IPS-18a (cell line): Measurements from ENCODE around the gene STAB2.

Experiments
- H3K27ac ChIP-seq: one replicate; pipeline ENCODE4 v1.5.1; 2013; ENCODE audit warnings: low read length
- H3K27me3 ChIP-seq: one replicate; pipeline ENCODE4 v1.6.1; 2013; ENCODE audit warnings: mild to moderate bottlenecking, low read length; ENCODE audit not compliant: control insufficient read depth, insufficient read depth
- H3K36me3 ChIP-seq: one replicate; pipeline ENCODE4 v1.6.1; 2013; ENCODE audit warnings: low read depth, low read length; ENCODE audit not compliant: control insufficient read depth
- H3K4me1 ChIP-seq: one replicate; pipeline ENCODE4 v1.6.1; 2013; ENCODE audit warnings: low read depth, low read length; ENCODE audit not compliant: control insufficient read depth
- H3K4me3 ChIP-seq: one replicate; pipeline ENCODE4 v1.5.1; 2013; ENCODE audit warnings: low read length
- H3K9ac ChIP-seq: one replicate; pipeline ENCODE4 v1.6.1; 2013; ENCODE audit warnings: mild to moderate bottlenecking, low read length, moderate library complexity
- H3K9me3 ChIP-seq: one replicate; pipeline ENCODE4 v1.6.1; 2013; ENCODE audit warnings: low read depth, low read length; ENCODE audit not compliant: control insufficient read depth

Gene STAB2

DNA sequence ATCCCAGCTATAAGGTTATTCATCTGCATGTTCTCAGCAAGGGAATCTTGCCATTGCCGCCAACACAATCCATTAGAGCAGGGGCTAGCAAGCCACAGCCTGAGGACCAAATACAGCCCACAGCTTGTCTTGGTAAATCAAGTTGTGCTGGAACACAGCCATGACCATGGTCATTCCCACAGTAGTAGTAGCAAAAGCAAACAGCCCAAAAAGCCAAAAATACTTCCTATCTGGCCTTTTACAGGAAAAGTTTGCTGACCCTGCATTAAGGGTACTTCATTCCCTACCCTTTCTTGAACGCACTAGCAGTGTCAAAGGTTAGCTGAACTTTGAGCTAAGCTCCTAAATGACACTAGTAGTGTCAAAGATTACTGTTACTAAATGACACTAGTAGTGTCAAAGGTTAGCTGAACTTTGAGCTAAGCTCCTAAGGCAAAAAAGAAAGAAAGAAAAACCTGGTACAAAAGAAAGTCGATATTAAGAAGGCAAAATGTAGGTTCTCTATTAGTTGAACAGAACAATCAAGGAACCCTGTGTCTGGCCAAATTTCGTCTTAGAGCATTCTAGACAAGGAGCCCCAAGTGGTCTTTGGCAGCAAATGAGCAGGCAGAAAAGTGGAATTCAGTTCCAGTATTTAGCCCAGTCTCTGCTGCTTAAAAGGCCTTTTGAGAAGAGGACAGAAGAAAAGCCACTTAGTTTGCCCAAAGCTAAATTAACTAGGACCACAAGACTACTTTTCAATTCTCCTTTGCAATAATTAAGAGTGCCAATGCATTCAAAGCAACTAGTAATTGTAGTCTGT, 186.2 kb downstream of the STAB2 start:
- Histone ChIP-seq H3K36me3 (peaks cover 18% of the 10 kb centered on the region), H3K4me3 (no peak overlapping the region), H3K4me1 (peaks cover 12% of the 10 kb centered on the region), H3K9me3 (no peaks in the 10 kb centered on the region), H3K27ac (no peak overlapping the region), H3K9ac (no peak overlapping the region), H3K27me3 (no peaks in the 10 kb centered on the region)

DNA sequence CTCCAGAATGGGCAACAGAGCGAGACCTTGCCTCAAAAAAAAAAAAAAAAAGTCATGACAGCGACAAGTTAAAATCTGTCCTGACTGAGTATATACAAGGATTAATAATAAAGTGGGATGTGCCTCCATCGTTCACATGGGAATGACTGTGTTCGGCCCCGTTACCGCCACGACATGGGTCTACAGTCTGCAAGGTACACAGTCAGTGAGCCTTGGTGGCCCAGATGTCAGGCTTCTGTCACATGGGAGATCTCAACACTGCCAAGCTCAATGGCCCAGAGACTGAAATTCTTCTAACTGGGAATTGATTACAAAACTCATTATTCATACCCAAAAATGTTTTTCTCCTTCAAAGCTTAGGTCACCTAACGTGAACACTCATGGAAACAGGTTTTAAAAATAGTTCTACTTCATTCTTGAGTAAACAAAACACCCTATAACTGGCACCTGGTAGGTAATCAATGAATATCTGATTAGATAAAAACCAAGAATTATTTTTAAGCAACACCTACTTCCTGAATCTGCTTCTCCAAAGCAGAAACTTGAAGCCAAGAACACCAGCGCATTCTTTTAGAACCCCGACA, 188.0 kb downstream of the STAB2 start:
- no peak overlapping the region for H3K27ac ChIP-seq
- H3K4me3 ChIP-seq, result no peak overlapping the region
- H3K36me3 ChIP-seq, result peaks cover 24% of the 10 kb centered on the region
- H3K27me3 ChIP-seq, result no peaks in the 10 kb centered on the region
- no peaks in the 10 kb centered on the region for H3K4me1 ChIP-seq
- no peaks in the 10 kb centered on the region for H3K9me3 ChIP-seq
- H3K9ac ChIP-seq, result no peak overlapping the region

DNA sequence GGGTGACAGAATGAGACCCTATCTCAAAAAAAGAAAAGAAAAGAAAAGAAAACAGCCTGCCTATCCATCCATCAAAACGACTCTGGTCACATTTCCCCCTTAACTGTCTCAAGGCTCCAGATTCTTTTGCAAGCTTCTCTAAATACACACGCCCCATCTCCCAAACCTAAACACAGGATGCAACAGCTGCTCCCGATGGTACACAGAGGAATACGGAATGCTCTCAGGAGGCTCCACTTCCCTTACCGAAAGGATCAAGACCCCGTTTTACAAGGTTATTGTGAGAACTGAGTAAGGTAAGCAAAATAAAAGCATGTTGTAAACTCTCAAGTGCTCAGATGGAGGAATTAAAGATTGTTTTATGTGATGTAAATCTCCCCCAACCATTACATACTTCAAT, 191.7 kb downstream of the STAB2 start:
- H3K27ac ChIP-seq, result no peak overlapping the region
- H3K4me1 ChIP-seq, result no peaks in the 10 kb centered on the region
- no peak overlapping the region for H3K9ac ChIP-seq
- H3K4me3 ChIP-seq, result no peak overlapping the region
- H3K36me3 ChIP-seq, result peaks cover 37% of the 10 kb centered on the region
- H3K27me3 ChIP-seq, result no peaks in the 10 kb centered on the region
- no peaks in the 10 kb centered on the region for H3K9me3 ChIP-seq

DNA sequence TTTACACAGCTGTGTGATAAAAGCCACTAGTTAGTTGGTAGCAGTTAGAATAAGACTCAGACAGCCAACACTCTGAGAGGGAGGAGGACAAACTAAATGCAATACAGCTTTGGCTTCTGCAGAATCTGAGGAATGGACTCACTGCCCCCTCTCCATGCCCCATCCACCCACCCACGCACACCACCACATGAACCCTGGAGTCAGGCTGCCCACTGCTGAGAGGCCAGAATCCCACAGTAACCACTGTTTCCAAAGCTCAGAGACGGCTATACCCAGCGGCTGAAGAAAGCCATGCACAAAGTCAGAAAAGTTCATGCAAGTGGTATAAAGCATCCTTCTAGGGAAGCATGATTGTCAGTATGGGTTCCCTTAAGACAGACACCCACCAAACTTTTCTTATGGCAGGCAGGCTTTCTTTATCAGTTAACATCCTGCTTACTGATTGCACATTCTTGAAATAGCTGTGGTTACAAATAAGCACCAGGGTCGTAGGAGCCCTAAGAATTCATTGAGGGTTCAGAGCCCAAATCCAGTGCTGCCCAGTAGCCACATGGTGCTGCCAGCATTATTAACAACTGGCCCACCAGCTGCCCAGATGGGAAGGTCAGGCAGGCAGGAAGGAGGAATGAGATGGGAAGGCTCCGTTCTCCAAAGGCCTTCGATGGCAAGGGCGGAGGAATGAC, 192.5 kb downstream of the STAB2 start:
- H3K9ac ChIP-seq, result no peak overlapping the region
- H3K27me3 ChIP-seq, result no peaks in the 10 kb centered on the region
- no peaks in the 10 kb centered on the region for H3K4me1 ChIP-seq
- no peaks in the 10 kb centered on the region for H3K9me3 ChIP-seq
- H3K4me3 ChIP-seq, result no peak overlapping the region
- peaks cover 44% of the 10 kb centered on the region for H3K36me3 ChIP-seq
- no peak overlapping the region for H3K27ac ChIP-seq

DNA sequence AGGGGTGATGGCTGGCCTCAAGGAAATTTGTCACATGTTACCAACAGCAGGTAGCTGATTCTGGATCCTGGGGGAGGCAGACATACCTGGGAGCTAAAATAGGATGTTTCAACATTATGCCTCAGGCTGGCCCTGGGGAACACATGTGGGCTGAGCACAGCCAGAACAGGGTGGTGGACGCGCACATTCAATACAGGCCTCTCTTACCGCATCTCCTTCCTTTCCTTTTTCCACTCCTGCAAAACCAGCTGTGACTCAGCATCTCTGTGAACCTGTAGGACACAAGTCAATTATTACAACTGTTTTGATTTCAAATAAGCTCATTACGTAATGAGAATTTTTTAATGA, 193.0 kb downstream of the STAB2 start:
- peaks cover 48% of the 10 kb centered on the region for H3K36me3 ChIP-seq
- no peak overlapping the region for H3K4me3 ChIP-seq
- H3K9ac ChIP-seq, result no peak overlapping the region
- no peaks in the 10 kb centered on the region for H3K27me3 ChIP-seq
- no peaks in the 10 kb centered on the region for H3K4me1 ChIP-seq
- H3K27ac ChIP-seq, result no peak overlapping the region
- H3K9me3 ChIP-seq, result no peaks in the 10 kb centered on the region

DNA sequence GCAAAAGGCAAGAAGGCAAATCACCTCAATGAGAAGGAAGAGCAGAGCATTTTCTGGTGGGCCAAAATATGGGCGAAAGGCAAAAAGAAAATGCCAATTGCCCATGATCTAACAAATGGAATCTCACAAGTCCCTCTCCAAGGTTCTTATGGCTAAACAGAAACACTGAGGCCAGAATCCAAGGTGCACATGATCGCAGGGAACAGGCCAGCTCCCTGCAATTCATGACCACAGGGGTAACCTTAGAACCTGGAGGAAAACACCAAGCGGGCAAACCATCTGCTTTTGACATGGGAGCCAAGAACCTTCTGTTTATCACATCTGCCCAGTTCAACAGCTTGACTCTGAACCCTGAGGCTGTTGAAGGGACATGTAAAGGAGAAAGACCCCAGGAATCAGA, 193.9 kb downstream of the STAB2 start:
- Histone ChIP-seq H3K36me3 (peaks cover 50% of the 10 kb centered on the region), H3K27ac (no peak overlapping the region), H3K27me3 (no peaks in the 10 kb centered on the region), H3K4me1 (no peaks in the 10 kb centered on the region), H3K9ac (no peak overlapping the region), H3K9me3 (no peaks in the 10 kb centered on the region), H3K4me3 (no peak overlapping the region)

DNA sequence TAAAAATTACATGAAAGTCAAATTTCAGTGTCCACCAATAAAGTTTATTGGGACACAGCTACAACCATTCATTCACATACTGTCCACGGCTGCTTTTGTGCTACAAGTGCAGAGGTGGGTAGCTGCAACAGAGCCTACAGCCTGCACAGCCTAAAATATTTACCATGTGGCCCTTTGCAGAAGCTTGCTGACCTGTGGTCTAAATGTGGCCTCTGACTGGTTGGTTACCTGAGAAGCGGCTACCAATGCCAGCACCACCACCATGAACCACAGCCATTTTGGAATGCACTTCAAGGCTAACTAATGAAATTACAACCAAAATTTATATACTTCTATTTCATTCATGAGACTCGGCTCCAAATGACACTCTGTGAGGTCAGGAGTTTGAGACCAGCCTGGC, 195.3 kb downstream of the STAB2 start:
- Histone ChIP-seq H3K27me3 (no peaks in the 10 kb centered on the region), H3K9me3 (no peaks in the 10 kb centered on the region), H3K4me3 (no peak overlapping the region), H3K4me1 (no peaks in the 10 kb centered on the region), H3K36me3 (peaks cover 44% of the 10 kb centered on the region), H3K27ac (no peak overlapping the region), H3K9ac (no peak overlapping the region)

DNA sequence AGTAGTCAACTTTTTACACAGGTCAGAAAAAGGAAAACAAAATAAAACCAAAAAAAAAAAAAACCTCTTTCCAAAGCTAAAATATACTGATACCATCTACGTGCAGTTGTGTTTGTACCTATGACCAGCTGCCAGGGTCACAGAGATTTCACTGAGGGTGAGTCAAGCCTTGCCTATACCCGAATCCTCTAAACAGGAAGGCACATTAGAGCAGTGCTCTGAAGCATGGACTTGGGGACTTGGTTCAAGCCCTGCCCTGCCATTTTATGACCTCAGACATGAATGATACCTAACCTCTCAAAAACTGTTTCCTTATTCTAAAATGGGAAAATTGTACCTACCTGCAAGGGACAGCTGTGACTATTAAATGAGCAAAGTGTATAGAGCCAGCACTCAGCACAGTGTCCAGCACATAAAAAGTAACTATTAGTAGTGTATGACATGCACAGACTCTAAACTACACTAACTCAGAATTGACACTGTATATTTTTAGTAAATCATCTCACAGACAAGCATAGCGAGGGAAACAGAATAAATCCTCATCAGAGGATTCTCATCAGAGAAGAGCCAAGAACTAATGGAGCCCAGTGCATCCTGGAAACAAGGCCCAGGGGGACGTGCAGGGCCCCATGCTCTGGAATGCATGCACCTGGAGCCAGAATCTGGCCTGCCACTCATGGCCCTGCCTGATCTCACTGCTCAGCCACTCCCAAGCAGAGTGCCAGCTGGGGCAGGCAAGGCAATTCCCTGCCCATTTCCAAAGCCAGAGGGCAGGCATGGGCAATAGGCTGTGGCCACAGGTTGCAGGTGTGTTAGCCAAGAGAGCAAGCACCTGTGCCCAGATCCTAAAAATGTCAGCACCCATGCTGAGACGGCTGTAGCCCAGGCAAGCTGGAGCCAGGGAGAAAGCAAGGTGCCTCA, 196.9 kb downstream of the STAB2 start:
- H3K9ac ChIP-seq, result no peak overlapping the region
- H3K36me3 ChIP-seq, result peaks cover 39% of the 10 kb centered on the region
- H3K27me3 ChIP-seq, result no peaks in the 10 kb centered on the region
- H3K9me3 ChIP-seq, result no peaks in the 10 kb centered on the region
- no peak overlapping the region for H3K4me3 ChIP-seq
- H3K4me1 ChIP-seq, result no peaks in the 10 kb centered on the region
- H3K27ac ChIP-seq, result no peak overlapping the region

DNA sequence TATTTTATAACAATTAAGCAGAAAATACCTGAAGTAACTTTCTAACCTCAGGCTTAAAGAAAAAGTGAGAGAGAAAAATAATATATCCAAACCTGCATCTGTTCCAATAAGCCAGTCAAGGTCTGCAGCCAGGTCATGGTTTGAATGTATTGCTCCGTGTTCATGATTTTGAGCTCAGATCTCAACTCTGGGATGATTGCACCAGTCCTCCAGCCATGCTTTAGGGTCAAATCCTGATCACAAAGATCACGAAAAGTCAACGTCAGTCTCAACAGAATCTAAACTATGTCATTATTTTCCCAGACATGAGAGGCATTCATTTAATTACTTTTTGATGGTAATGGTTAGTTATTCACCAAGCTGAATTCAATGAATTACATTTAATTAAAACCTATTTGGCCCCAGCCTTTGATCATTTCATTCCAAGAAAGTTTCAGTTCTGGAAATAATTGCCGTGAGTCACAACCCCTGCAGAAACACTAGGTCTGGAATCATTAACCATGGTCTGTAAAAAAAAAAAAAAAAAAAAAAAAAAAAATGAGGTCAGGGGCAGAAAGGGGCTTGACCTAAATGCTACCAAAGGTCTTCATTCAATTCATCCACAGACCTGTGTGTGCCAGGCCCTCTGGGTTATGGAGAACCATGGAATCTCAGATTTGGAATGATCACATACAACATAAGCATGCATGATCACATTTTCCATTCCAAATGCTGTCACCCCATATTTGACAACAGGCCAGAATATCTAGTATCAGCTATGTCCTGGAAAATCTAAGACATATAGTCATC, 198.4 kb downstream of the STAB2 start:
- Histone ChIP-seq H3K4me1 (no peaks in the 10 kb centered on the region), H3K4me3 (no peak overlapping the region), H3K9me3 (no peaks in the 10 kb centered on the region), H3K9ac (no peak overlapping the region), H3K27me3 (no peaks in the 10 kb centered on the region), H3K27ac (no peak overlapping the region), H3K36me3 (peaks cover 30% of the 10 kb centered on the region)

DNA sequence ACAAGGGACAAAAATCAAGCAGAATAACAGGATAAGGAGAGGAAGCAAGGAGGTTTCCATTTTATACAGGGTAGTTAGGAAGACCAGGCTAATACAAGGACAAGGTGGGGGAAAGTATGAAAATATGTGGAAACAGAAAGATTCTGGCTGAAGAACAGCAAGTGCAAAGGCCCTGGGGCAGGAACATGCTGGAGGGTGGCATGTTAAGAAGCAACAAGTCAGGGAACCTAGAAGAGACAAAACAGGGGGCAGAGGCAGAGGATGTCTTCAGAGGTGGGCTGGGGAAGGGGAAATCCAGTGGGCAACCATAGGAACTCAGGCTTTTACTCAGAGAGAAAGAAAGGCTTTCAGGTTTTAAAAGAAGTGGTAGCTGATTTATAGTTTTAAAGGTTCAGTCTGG, 199.1 kb downstream of the STAB2 start:
- no peak overlapping the region for H3K4me3 ChIP-seq
- peaks cover 28% of the 10 kb centered on the region for H3K36me3 ChIP-seq
- no peaks in the 10 kb centered on the region for H3K4me1 ChIP-seq
- no peaks in the 10 kb centered on the region for H3K27me3 ChIP-seq
- no peak overlapping the region for H3K9ac ChIP-seq
- H3K27ac ChIP-seq, result no peak overlapping the region
- no peaks in the 10 kb centered on the region for H3K9me3 ChIP-seq
